ENCODE measurements around the gene DENND6B.

DNA sequence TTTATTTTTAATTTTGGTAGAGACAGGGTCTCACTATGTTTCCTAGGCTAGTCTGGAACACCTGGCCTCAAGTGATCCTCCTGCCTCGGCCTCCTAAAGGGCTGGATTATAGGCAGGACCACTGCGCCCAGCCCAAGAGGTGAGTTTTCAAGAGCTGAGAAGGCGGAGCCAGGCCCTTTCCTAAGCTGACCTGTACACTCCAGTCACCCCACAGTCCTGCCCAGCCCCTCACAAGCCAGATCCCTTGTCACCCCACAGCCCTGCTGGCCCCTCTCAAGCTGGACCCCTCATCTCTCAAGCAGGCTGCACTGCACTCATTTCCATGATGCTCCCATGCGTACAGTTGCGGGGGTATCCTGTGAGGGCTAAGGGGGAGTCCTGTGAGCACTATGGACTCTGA lies 2.9 kb downstream of the DENND6B start:
- TF ChIP-seq EGR1 (IDR thresholded peaks at IDR 0.05) (no peak), TEAD4 (IDR thresholded peaks at IDR 0.05) (no peak), EP300 (IDR thresholded peaks at IDR 0.05; ENCODE audit: borderline replicate concordance) (no peak), MAX (IDR thresholded peaks at IDR 0.05) (no peak), USF1 (IDR thresholded peaks at IDR 0.05) (no peak), YY1 (IDR thresholded peaks at IDR 0.05; ENCODE audit: low read depth) (no peak), NFIC (IDR thresholded peaks at IDR 0.05) (no peak), REST (IDR thresholded peaks at IDR 0.05; ENCODE audit: low read depth) (no peak), CEBPB (IDR thresholded peaks at IDR 0.05) (no peak), TAF1 (IDR thresholded peaks at IDR 0.05; ENCODE audit: low read depth) (no peak), RAD21 (IDR thresholded peaks at IDR 0.05; ENCODE audit: low read depth) (no peak), ZBTB7A (IDR thresholded peaks at IDR 0.05; ENCODE audit: low read depth) (no peak), FOXM1 (IDR thresholded peaks at IDR 0.05; ENCODE audit: borderline replicate concordance, low read depth) (no peak)

Data from Ishikawa (cell line).